NCI-H345 treated with DMSO at 0.1 percent for 48 hours (cell line): ENCODE results near the gene IRGQ.

Experiments
- DNase-seq: peaks from one replicate; lab custom pipeline; 2025; ENCODE audit not compliant: unreplicated experiment; lab: John Stamatoyannopoulos, UW

IRGQ gene

DNA sequence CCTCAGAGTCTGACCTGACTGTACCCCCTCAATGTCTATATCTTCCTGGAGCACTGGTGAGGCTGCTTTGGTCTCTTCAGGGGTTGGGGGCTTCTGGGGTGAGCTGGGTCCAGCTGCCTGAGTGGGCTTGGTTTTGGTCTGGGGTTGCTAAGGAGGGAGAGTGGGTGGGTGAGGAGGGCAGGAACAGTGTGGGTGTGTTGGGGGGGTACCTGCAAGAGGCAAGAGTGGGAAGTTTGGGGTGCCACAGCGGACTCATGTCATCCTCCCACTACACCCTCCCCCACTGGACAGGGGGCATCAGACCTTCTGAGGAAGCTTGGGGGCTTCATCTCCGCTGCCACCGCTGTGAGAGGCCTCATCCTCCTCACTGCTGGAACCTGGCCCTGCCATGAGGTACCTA lies 49.4 kb downstream of the IRGQ start:
- no peak for DNase-seq

DNA sequence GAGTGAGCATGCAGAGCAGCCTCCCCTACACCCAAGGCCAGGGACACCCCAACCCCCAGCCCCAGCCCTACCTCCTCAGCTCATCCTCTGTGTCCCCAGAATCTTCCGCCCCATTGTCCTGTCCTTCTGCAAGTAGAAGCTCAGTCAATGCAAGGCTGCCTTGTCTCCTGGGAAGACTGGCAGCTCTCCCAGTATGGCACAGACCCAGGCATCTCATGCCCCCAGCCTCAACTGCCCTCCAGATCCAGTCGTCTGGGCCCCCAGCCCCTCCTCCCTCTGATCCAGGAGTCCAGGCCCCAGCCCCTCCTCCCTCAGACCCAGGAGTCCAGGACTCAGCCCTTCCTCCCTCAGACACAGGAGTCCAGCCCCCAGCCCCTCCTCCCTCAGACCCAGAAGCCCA lies 50.0 kb downstream of the IRGQ start:
- no peak for DNase-seq

DNA sequence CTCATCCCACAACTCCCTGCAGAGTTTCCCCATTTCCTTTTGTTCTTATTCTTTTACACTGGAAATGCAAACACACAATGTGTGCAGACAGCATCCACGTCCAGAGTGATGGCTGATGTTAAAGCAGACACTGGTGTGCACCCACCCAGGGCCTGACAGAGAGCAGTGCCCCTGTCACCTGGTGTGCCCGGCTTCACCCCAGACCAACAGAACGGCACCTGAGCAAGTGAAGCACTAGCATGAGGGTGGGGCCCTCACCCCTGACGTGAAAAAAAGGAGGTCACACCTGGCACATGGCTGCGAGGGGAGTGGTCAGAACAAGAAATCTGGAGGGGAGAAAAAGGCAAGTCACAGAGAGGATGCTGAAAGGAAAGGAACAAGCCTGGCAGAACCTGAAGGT lies 50.7 kb downstream of the IRGQ start:
- DNase-seq = no peak

DNA sequence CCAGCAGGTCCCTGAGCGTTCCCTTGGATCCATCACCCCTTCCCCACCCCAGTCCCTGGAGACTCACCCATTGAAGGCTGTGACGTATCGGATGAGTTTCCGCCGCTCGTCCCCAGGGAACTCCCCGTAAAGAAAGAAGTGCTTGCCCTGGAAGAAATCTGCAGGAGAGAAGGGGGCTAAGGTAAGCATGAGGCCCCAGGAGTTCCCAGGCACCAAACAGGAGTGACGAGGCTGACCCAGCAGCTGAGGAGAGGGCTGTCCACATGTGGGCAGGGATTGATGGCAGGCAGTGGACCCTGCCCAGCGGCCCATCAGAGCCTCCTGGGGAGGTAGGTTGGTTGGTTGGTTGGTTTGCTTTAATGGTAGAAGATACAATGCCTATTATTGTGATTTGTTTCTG lies 51.9 kb downstream of the IRGQ start:
- no peak for DNase-seq

DNA sequence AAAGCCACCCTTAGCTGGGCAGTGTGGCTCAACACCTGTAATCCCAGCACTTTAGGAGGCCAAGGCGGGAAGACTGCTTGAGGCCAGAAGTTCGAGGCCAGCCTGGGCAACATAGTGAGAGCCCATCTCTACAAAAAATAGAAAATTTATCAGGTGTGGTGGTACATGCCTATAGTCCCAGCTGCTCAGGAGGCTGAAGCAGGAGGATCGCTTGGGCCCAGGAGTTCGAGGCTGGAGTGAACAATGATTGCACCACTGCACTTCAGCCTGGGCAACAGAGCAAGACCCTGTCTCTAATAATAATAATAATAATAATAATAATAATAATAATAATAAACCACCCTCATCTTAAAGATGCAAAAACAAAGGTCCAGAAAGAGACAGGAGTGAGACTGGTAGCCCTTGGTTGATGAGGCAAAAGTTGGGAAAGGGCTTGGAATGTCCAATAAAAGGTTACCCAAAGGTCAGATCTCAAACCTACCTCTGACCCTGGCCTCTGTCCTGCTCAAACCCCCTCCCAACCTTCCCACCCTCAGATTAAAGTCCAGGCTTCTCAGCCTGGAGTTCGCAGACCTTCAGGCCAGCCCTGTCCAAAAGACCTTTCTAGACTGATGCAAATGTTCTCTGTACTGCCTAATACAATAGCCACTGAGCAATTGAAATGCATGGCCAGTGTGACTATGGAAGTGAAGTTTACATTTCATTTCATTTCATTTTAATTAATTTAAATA lies 53.8 kb downstream of the IRGQ start:
- no peak for DNase-seq

DNA sequence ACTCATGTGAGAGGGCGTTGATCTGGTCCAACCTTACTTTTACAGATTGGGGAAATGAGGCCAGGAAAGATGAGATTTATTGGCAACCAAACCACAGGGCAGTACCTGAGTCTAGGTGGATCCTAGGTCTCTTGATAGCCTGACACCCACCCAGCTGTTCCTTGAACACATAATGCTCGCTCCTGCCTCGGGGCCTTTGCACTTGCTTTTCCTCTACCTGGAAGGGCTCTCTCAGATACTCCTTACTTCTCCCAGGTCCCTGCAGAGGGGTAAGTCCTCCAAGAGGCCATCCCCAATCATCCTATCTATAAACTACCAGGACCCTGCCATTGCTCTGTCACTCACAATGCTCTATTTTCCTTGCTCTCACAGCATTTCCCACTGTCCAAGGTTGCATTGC lies 55.6 kb downstream of the IRGQ start:
- no peak for DNase-seq

DNA sequence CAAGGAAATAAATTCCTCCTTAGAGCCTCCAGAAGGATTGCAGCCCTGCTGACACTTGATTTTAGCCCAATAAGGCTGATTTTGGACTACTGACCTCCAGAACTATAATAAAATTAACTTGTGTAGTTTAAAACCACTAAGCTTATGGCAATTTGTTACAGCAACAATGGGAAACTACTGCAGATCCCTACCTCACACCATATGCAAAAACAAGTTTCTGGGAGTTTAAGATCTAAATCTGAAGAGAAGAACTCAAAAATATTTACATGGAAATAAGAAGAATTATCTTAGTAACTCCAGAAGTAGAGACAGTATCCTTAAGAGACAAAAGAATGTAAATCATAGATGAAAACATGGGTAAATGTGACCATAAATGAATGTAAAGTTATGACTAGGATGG lies 57.0 kb downstream of the IRGQ start:
- no peak for DNase-seq

DNA sequence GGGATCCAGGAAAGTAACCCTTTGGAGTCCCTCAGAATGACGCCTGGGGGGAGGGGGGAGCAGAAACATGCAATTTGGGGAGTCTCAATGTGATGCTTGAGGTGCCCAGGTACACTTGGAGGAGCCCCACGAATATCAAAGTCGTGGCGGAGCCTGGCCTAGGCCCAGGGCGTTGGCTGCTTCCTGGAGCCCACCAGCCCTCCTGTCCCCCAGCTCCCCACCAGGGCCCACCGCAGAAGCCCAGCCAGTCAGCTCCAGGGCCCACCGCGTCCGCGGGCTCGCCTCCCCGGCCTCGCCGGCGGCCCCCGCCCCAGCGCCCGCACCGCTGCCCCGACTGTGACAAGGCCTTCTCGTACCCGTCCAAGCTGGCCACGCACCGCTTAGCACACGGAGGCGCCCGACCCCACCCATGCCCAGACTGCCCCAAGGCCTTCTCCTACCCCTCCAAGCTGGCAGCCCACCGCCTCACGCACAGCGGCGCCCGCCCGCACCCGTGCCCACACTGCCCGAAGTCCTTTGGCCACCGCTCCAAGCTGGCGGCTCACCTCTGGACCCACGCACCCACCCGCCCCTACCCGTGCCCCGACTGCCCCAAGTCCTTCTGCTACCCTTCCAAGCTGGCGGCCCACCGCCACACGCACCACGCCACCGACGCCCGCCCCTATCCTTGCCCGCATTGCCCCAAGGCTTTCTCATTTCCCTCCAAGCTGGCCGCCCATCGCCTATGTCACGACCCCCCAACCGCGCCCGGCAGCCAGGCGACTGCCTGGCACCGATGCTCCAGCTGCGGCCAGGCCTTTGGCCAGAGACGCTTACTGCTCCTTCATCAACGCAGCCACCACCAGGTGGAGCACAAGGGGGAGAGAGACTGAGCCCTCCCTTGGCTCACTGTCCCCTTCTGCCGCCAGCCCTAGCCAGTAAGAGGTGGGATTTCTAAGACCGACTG lies 60.8 kb downstream of the IRGQ start:
- DNase-seq = no peak
